ENCODE results near the gene SMIM13. TPM values are rescaled to one million over a fixed set of nuclear protein-coding genes. Genes with fewer than 3 reads are reported as not detected.

Gene SMIM13
- total RNA-seq, 1 donor from 2014 or later: 7.8 TPM

GRCh38 chr6:11098004-11098403 is 4.4 kb downstream of the SMIM13 start:
- Histone ChIP-seq H3K9ac (no peak overlapping the region), H3K79me2 (ENCODE audit: low read depth) (peaks cover 87% of the 10 kb centered on the region), H3K27ac (no peak overlapping the region), H3K4me3 (no peak overlapping the region), H3F3A (ENCODE audit: low read depth) (peaks cover 13% of the 10 kb centered on the region), H3K27me3 (peaks cover under 1% of the 10 kb centered on the region), H2AFZ (replicated peaks) (no peak overlapping the region), H3K4me2 (no peak overlapping the region), H4K20me1 (ENCODE audit: low read depth) (peaks cover 12% of the 10 kb centered on the region), H3K9me3 (ENCODE audit: low read depth) (no peaks in the 10 kb centered on the region), H3K36me3 (no peaks in the 10 kb centered on the region), H3K4me1 (peaks cover 16% of the 10 kb centered on the region)
- Mint-ChIP-seq H3K27ac (peak overlapping the region; percentile 37), H3K4me1 (peaks cover 18% of the 10 kb centered on the region), H3K27me3 (ENCODE audit: insufficient read depth, low read depth) (no peaks in the 10 kb centered on the region), H3K36me3 (peaks cover 37% of the 10 kb centered on the region), H3K4me3 (no peak overlapping the region), H3K9me3 (peaks cover 35% of the 10 kb centered on the region)
- TF ChIP-seq CTCF (IDR thresholded peaks at IDR 0.05): no peak
- TF ChIP-seq EZH2phosphoT487 (IDR thresholded peaks at IDR 0.05): no peak
- TF ChIP-seq EZH2 (IDR thresholded peaks at IDR 0.05): no peak
- DNase-seq (ENCODE audit: low spot score): no peak

- Mint-ChIP-seq H3K36me3 (peaks cover 55% of the 10 kb centered on the region), H3K27ac (no peak overlapping the region), H3K9me3 (peaks cover 58% of the 10 kb centered on the region), H3K4me1 (no peaks in the 10 kb centered on the region), H3K4me3 (no peak overlapping the region), H3K27me3 (ENCODE audit: insufficient read depth, low read depth) (peaks cover 2% of the 10 kb centered on the region)
- H3K27me3 ChIP-seq: no peaks in the 10 kb centered on the region
- no peak overlapping the region for H3K9ac ChIP-seq
- H3K4me3 ChIP-seq: no peak overlapping the region
- no peak overlapping the region for H3K27ac ChIP-seq
- H3K4me1 ChIP-seq: peaks cover under 1% of the 10 kb centered on the region
- H3K9me3 ChIP-seq (ENCODE audit: low read depth): no peaks in the 10 kb centered on the region
- TF ChIP-seq EZH2phosphoT487 (IDR thresholded peaks at IDR 0.05): no peak
- peaks cover 84% of the 10 kb centered on the region for H3K79me2 ChIP-seq (ENCODE audit: low read depth)
- no peak for DNase-seq (ENCODE audit: low spot score)
- H4K20me1 ChIP-seq (ENCODE audit: low read depth): no peaks in the 10 kb centered on the region
- H3K36me3 ChIP-seq: no peaks in the 10 kb centered on the region
- no peaks in the 10 kb centered on the region for H3F3A ChIP-seq (ENCODE audit: low read depth)
- H3K4me2 ChIP-seq: no peak overlapping the region
- no peak overlapping the region for H2AFZ ChIP-seq (replicated peaks)
Observed at GRCh38 chr6:11101417-11101816, 7.8 kb downstream of the SMIM13 start.

GRCh38 chr6:11103065-11103464 is 9.4 kb downstream of the SMIM13 start:
- no peak overlapping the region for H3K27ac Mint-ChIP-seq
- H2AFZ ChIP-seq (replicated peaks): no peak overlapping the region
- peaks cover 81% of the 10 kb centered on the region for H3K79me2 ChIP-seq (ENCODE audit: low read depth)
- no peaks in the 10 kb centered on the region for H4K20me1 ChIP-seq (ENCODE audit: low read depth)
- no peaks in the 10 kb centered on the region for H3K9me3 ChIP-seq (ENCODE audit: low read depth)
- H3K27ac ChIP-seq: no peak overlapping the region
- TF ChIP-seq EZH2phosphoT487 (IDR thresholded peaks at IDR 0.05): no peak
- TF ChIP-seq CTCF (IDR thresholded peaks at IDR 0.05): no peak
- TF ChIP-seq EZH2 (IDR thresholded peaks at IDR 0.05): no peak
- no peak overlapping the region for H3K9ac ChIP-seq
- H3K36me3 ChIP-seq: no peaks in the 10 kb centered on the region
- DNase-seq (ENCODE audit: low spot score): no peak
- H3K4me2 ChIP-seq: no peak overlapping the region
- no peak overlapping the region for H3K4me3 ChIP-seq
- H3K4me1 Mint-ChIP-seq: no peaks in the 10 kb centered on the region
- no peak overlapping the region for H3K4me3 Mint-ChIP-seq
- no peaks in the 10 kb centered on the region for H3F3A ChIP-seq (ENCODE audit: low read depth)
- peaks cover 64% of the 10 kb centered on the region for H3K36me3 Mint-ChIP-seq
- H3K27me3 Mint-ChIP-seq (ENCODE audit: insufficient read depth, low read depth): peaks cover 2% of the 10 kb centered on the region
- H3K27me3 ChIP-seq: no peaks in the 10 kb centered on the region
- no peaks in the 10 kb centered on the region for H3K4me1 ChIP-seq
- peaks cover 70% of the 10 kb centered on the region for H3K9me3 Mint-ChIP-seq

GRCh38 chr6:11108726-11109125 is 15.1 kb downstream of the SMIM13 start:
- Histone ChIP-seq H3F3A (ENCODE audit: low read depth) (no peaks in the 10 kb centered on the region), H3K27ac (no peak overlapping the region), H3K4me1 (no peaks in the 10 kb centered on the region), H2AFZ (replicated peaks) (no peak overlapping the region), H3K4me3 (no peak overlapping the region), H3K27me3 (no peaks in the 10 kb centered on the region), H4K20me1 (ENCODE audit: low read depth) (no peaks in the 10 kb centered on the region), H3K4me2 (no peak overlapping the region), H3K9me3 (ENCODE audit: low read depth) (no peaks in the 10 kb centered on the region), H3K36me3 (no peaks in the 10 kb centered on the region), H3K79me2 (ENCODE audit: low read depth) (peaks cover 63% of the 10 kb centered on the region), H3K9ac (no peak overlapping the region)
- Mint-ChIP-seq H3K4me3 (no peak overlapping the region), H3K36me3 (peaks cover 41% of the 10 kb centered on the region), H3K27me3 (ENCODE audit: insufficient read depth, low read depth) (peaks cover 2% of the 10 kb centered on the region), H3K9me3 (peaks cover 44% of the 10 kb centered on the region), H3K4me1 (peaks cover 10% of the 10 kb centered on the region), H3K27ac (no peak overlapping the region)
- no peak for DNase-seq (ENCODE audit: low spot score)
- TF ChIP-seq CTCF (IDR thresholded peaks at IDR 0.05) (no peak), EZH2 (IDR thresholded peaks at IDR 0.05) (no peak), EZH2phosphoT487 (IDR thresholded peaks at IDR 0.05) (no peak)

Measured in neural progenitor cell (in vitro differentiated cells).